Prostate gland (tissue), 2 donors: ENCODE data around the gene HLA-B. TPM values are rescaled to one million over a fixed set of nuclear protein-coding genes. Genes with fewer than 3 reads are reported as not detected.

Experiments used
- DNase-seq: peaks from one replicate; pipeline ENCODE4 v3.0.0-alpha.2; 2019; ENCODE audit warnings: low spot score
- H3K27ac ChIP-seq, 2 donors: fragments of 200-600 bp; sonication (generic); 2 replicates each; pipeline ENCODE4 v1.5.1; 2017 to 2019
- H3K27me3 ChIP-seq: fragments of 200-600 bp; sonication (generic); replicated peaks from 2 replicates; pipeline ENCODE4 v1.5.1; 2019; ENCODE audit not compliant: insufficient read depth
- H3K36me3 ChIP-seq, 2 donors: fragments of 200-600 bp; sonication (generic); 1 replicate in 1 of 2; 2 replicates in 1 of 2; pipeline versions ENCODE4 v1.5.1 to v1.8.1; 2017 to 2019
- H3K4me1 ChIP-seq: fragments of 200-600 bp; sonication (generic); replicated peaks from 2 replicates; pipeline ENCODE4 v1.5.1; 2019
- H3K4me3 ChIP-seq, 2 donors: fragments of 200-600 bp; sonication (generic); 2 replicates each; pipeline ENCODE4 v1.5.1; 2017 to 2019
- H3K9me3 ChIP-seq: fragments of 200-600 bp; sonication (generic); 2 replicates; pipeline ENCODE4 v1.5.1; 2017
- POLR2A ChIP-seq: fragments of 450-650 bp; IDR thresholded peaks from one replicate; pipeline ENCODE4 v1.6.1; 2016; ENCODE audit warnings: antibody characterized with exemption, mild to moderate bottlenecking
- POLR2AphosphoS5 ChIP-seq: sonication (generic); formaldehyde crosslinking; IDR thresholded peaks from one replicate; pipeline ENCODE4 v1.6.1; 2017; ENCODE audit warnings: antibody characterized with exemption
- WGBS: methylation state at CpG from one replicate; pipeline ENCODE4 v1.1.5; 2018; 5-methylcytosine and 5-hydroxymethylcytosine counted together
- intact Hi-C: fragments of 100-400 bp; cut with DNase I; formaldehyde crosslinking; loops from one replicate; pipeline ENCODE4 v1.14.2; 2022
- total RNA-seq, 2 donors: library from RNA; depleted of rRNA; stranded (reverse); fragments of >200 nt; gene quantifications; one replicate each; pipeline ENCODE4 v1.1.0, GENCODE V29; 2016
- TF ChIP-seq, protein P1 (sequence below), 4 experiments: fragments of 200-600 bp in 2 of 4; fragments of 450-650 bp in 2 of 4; sonication (generic) in 2 of 4; IDR thresholded peaks; 1 replicate in 3 of 4; 2 replicates in 1 of 4; pipeline ENCODE4 v1.5.1; 2016 to 2019; ENCODE audit warnings: antibody characterized with exemption in 4 of 4, mild to moderate bottlenecking in 2 of 4, moderate library complexity in 2 of 4

HLA-B gene
- total RNA-seq, 2 donors from 2014 or later: 846 to 899 TPM

DNA sequence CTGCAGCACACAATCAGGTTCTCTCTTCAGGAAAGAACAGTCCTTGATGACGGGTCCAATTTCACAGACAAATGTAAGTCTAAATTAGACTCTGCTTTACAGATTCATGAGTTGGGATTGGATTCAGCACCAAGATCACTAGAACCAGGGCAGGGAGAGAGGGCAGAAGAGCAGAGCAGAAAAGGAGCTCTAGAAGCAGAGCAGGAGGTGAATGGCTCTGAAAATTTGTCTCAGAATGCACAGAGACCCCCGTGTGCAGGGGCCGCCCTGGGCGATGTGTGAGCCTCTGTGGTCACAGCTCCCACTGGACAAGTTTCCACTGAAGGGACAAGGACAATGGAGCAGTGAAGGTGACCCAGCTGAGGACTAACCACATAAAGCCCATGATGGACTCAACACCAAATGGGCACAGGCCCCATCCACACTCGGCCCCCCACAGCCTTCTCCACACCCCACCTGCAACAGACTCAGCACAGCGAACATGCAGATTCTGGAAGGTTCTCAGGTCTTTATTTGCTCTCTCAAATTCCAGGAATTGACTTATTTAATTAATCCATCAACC lies 3.5 kb downstream of the HLA-B start:
- no peak for DNase-seq
- 59% methylated on average over 6 of the region's 6 CpGs for WGBS
- Histone ChIP-seq H3K36me3 (no peaks in the 10 kb centered on the region), H3K27me3 (no peaks in the 10 kb centered on the region), H3K27ac (no peak overlapping the region), H3K4me3 (no peak overlapping the region), H3K4me1 (no peaks in the 10 kb centered on the region), H3K9me3 (no peaks in the 10 kb centered on the region)
- intact Hi-C loops: no loop called here
- TF ChIP-seq, protein P1, sequence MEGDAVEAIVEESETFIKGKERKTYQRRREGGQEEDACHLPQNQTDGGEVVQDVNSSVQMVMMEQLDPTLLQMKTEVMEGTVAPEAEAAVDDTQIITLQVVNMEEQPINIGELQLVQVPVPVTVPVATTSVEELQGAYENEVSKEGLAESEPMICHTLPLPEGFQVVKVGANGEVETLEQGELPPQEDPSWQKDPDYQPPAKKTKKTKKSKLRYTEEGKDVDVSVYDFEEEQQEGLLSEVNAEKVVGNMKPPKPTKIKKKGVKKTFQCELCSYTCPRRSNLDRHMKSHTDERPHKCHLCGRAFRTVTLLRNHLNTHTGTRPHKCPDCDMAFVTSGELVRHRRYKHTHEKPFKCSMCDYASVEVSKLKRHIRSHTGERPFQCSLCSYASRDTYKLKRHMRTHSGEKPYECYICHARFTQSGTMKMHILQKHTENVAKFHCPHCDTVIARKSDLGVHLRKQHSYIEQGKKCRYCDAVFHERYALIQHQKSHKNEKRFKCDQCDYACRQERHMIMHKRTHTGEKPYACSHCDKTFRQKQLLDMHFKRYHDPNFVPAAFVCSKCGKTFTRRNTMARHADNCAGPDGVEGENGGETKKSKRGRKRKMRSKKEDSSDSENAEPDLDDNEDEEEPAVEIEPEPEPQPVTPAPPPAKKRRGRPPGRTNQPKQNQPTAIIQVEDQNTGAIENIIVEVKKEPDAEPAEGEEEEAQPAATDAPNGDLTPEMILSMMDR (IDR thresholded peaks at IDR 0.05): no peak
- TF ChIP-seq POLR2AphosphoS5: no peak
- TF ChIP-seq POLR2A: no peak

DNA sequence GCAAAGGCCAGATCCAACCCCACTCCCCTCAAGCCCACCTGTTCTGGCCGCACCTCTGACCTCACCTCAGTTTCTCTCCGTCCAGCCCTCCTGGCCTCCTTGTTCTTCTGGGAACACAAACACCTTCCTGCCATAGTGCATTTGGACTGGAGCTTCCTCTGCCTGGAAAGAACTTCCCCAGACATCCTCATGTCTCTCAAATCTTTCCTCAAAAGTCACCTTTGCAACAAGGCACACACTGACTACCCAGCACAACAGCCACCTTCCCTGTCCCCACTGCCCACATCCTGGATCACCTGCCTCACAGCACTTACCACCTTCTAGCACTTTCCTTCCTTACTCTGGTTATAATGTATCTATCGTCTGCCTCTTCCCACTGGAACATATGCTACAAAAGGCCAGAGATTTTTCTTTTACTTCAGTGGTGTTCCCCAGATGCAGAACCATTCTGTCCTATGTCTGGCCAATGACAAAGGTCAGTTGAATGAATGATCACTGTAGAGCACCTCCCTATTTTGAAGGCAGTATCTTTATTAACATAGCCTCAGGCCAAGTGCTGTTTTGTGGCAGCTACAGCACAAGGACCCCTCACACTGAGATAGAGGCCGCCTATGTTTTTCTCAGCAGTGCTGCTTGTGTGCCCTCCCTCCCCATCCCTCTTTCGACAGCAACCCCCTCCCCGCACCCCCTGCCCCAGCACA lies 4.1 kb downstream of the HLA-B start:
- intact Hi-C loops: no loop called here
- no peak for TF ChIP-seq POLR2A
- no peak for TF ChIP-seq POLR2AphosphoS5
- TF ChIP-seq, protein P1 (IDR thresholded peaks at IDR 0.05): no peak
- H3K4me1 ChIP-seq: no peaks in the 10 kb centered on the region
- H3K27ac ChIP-seq: no peak overlapping the region
- no peaks in the 10 kb centered on the region for H3K27me3 ChIP-seq
- WGBS: 70% methylated on average over 6 of the region's 6 CpGs
- H3K4me3 ChIP-seq: no peak overlapping the region
- DNase-seq: no peak
- no peaks in the 10 kb centered on the region for H3K36me3 ChIP-seq
- H3K9me3 ChIP-seq: no peaks in the 10 kb centered on the region

DNA sequence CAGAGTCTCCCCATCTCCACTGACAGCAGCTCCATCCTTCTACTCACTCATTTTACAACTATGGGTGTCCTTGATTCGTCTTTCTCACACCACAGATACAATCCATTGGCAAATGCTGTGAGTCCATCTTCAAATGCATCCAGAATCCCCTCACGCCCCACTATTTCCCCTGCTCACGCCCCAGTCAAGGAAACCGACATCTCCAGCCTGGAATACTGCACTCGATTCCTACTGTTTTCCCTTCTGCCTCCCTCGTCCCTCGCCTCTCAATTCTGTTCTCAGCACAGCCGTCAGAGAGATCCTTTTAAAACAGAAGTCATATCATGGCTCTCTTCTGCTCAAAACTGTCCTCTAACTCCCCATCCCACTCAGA lies 4.7 kb downstream of the HLA-B start:
- H3K27me3 ChIP-seq: no peaks in the 10 kb centered on the region
- no peaks in the 10 kb centered on the region for H3K9me3 ChIP-seq
- no peaks in the 10 kb centered on the region for H3K4me1 ChIP-seq
- WGBS: 56% methylated on average over 8 of the region's 8 CpGs
- H3K4me3 ChIP-seq: no peak overlapping the region
- H3K27ac ChIP-seq: no peak overlapping the region
- no peak for DNase-seq
- H3K36me3 ChIP-seq: no peaks in the 10 kb centered on the region
- intact Hi-C loops: no loop called here
- no peak for TF ChIP-seq POLR2A
- TF ChIP-seq POLR2AphosphoS5: no peak
- TF ChIP-seq, protein P1 (IDR thresholded peaks at IDR 0.05): no peak

DNA sequence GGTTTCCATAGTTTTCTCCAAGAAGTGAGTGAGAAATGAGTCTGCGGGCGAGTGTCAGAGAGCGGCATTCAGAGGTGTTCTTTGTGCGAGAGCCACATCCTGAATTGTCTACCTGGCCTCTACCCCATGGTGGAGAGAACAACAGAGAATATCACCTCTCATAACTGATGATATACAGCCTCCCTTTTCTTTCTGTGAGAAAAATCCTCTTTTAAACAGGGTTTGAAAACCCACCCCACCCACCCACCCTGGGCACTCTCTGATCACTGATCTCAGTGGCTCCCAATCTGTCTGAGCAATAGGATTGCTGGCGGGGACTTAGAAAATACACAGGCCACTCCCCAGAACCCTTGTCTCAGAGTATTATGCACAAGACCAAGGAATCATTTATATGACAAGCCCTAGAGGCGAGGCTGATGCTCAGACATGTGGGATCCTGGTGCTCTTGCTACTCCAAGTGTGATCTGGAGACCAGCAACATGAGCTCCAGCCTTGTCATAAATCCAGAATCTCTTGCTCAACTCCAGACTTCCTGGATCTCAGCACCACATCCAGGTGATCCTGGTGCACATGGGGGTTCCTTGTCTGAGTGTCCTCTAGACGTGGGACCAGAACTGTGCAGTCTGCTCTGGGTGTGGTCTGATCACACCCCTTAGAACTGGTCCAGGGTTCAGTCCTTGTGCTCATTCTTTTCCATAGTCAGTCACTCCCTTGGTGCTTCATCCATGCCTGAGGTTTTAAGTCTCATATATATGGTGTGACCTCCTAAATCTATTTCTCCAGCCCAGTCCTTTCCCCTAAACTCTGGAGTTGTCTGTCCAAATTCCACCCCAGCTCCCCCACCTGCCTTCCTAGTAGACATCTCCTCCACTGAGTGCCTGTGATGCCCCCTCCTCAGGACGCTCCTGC lies 5.3 kb downstream of the HLA-B start:
- no peak overlapping the region for H3K27ac ChIP-seq
- TF ChIP-seq POLR2A (no peak), POLR2AphosphoS5 (no peak)
- TF ChIP-seq, protein P1 (IDR thresholded peaks at IDR 0.05): no peak
- no peak for DNase-seq
- H3K27me3 ChIP-seq: no peaks in the 10 kb centered on the region
- no peak overlapping the region for H3K4me3 ChIP-seq
- H3K4me1 ChIP-seq: no peaks in the 10 kb centered on the region
- 55% methylated on average over 8 of the region's 8 CpGs for WGBS
- H3K36me3 ChIP-seq: no peaks in the 10 kb centered on the region
- intact Hi-C loops: no loop called here
- H3K9me3 ChIP-seq: no peaks in the 10 kb centered on the region
